ENCODE results near the gene CRIM1. TPM values are rescaled to one million over a fixed set of nuclear protein-coding genes. Genes with fewer than 3 reads are reported as not detected.

Gene CRIM1
- total and polyA plus RNA-seq, 5 experiments from 2014 or later, result 0.12 to 2.0 (median 0.88) TPM

DNA sequence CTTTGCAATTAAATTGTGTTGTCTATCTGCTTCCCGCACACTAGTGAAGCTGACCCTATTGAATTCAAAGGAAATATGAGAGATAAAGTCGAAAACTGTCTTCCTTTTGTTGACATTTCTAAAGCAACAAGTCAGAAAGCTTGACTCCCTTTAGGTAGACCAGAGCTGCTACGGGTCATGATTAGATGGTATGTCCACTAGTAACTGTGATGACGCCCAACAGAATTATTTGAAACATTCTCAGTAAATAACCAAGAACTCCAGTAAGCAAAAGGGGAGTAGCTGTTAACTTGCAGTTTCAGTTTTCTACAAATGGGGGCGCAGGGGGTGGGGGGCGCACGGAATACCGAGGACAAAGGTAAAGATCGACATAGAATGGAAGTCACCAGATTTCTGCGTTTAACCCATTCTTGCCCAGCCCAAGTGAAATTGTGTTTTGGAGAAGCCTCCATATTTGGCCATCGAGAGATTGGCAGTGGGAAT, 56.4 kb downstream of the CRIM1 start:
- Mint-ChIP-seq H3K27me3 (no peaks in the 10 kb centered on the region), H3K4me3 (no peak overlapping the region), H3K9me3 (no peaks in the 10 kb centered on the region), H3K4me1 (no peaks in the 10 kb centered on the region), H3K27ac (no peak overlapping the region), H3K36me3 (no peaks in the 10 kb centered on the region)
- DNase-seq (no peak), ATAC-seq (no peak)
- POLR2A ChIA-PET, result no interaction called here

DNA sequence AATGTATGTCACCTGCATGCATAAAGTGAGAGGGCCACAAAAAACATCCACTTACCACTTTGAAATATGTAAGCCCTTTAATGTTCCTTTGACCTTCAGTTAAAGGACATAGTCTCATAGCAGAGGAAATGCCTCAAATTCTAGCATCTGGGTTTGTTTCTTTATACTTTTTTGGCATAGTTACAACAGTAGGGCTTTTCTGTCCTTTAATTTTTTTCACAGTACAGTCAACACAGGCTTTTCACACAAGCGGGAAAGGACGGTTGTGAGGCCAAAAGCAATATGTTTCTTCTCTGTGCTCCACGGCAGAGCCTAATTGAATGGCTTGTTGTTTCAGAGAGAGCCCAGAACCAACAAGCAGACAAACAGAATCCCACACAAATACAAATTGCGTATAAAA, 57.6 kb downstream of the CRIM1 start:
- H3K27me3 Mint-ChIP-seq, result peaks cover 0 to 2% (median 0%) of the 10 kb centered on the region in 5 donors
- POLR2A ChIA-PET, result no interaction called here
- no peaks in the 10 kb centered on the region for H3K4me1 Mint-ChIP-seq
- H3K9me3 Mint-ChIP-seq, result no peaks in the 10 kb centered on the region
- DNase-seq (no peak), ATAC-seq (no peak)
- no peak overlapping the region for H3K4me3 Mint-ChIP-seq
- no peak overlapping the region for H3K27ac Mint-ChIP-seq
- no peaks in the 10 kb centered on the region for H3K36me3 Mint-ChIP-seq

DNA sequence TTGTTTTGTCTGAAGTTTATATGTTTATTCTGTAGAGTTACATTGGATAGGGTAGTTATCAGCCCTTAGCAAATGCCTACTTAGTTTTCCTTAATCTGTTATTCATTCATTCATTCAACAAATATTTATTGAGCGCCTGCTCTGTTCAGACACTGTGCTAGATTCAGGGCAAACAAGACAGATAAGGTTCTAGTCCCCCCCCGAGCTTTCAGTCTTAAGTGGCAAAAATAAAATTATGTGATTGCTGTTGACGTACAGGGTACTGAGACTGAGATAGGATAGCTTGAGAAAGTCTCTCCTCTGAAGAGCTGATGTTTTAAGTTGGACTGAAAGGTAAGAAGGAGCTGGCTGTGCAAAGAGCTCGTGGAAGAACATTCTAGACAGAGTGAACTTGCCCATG, 58.7 kb downstream of the CRIM1 start:
- ATAC-seq, result no peak
- Mint-ChIP-seq H3K36me3 (no peaks in the 10 kb centered on the region), H3K27ac (no peak overlapping the region), H3K4me1 (no peaks in the 10 kb centered on the region), H3K27me3 (peaks cover 0 to 2% (median 0%) of the 10 kb centered on the region in 5 donors), H3K4me3 (no peak overlapping the region), H3K9me3 (no peaks in the 10 kb centered on the region)
- POLR2A ChIA-PET, result no interaction called here
- no peak for DNase-seq

DNA sequence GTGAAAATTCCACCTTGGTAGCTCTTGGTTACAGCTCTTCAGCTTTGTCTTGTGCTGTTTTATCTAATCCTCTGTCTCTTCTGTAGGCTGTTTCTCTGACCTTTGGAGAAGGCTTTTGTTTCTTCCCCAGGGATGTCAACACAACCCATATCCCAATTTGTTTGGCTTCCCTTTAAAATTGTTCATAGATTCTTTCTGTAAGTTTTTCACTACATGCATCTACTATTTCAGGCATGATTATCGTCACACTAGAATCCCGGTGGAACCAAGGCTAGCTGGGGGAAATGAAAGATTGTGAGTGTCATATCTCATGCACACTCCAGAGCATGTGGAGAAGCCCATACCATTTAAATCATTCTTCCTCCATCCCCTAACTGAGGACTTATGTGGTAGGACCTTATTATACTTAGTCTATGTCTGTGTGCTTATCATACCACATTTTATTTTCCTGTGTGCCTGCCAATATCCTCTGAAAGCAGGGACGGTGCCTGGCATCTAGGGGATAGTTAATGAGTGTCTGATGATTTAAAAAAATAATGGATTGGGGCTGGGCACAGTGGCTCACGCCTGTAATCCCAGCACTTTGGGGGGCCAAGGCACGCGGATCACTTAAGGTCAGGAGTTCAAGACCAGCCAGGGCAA, 59.9 kb downstream of the CRIM1 start:
- no peak overlapping the region for H3K27ac Mint-ChIP-seq

DNA sequence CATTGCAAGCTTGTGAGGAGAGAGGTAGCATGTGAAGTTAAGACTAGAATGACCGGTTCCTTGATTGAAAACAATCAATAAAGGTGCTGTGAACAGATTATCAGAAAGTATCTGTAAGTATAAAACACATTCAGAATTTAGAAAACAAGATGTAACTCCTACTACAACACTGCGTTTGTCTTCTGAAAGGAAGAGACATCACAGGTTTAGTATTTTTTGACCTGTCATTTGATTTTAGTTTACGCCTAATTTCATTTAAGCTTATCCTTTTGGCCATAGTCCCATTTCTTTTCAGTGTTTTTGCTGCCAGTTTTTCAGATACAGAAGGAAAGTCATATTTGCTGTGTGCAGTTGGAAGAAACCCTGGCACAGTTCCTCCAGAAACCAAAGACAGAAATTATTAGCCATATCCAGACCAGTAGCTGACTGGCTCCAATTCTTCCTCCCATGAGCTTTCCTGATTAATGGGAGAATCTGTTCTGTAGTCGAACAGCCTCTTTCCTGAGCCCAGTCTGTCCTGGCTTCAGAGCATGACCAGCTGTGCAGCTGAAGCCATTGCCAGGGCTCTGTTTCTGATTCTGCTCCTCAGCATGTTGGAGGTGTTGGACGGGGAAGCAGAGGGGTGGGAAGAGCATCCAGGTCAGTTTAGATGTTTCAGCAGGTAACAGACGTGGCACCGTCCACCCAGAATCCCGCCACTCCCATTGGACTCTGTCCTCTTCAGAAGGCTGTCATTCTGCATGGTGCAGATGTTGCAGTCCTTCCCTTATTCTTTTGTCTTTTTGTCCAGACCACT, 61.0 kb downstream of the CRIM1 start:
- no peak for ATAC-seq
- peaks cover 0 to 2% (median 0%) of the 10 kb centered on the region in 5 donors for H3K27me3 Mint-ChIP-seq
- no peaks in the 10 kb centered on the region for H3K4me1 Mint-ChIP-seq
- DNase-seq, result no peak
- no peak overlapping the region for H3K27ac Mint-ChIP-seq
- no peaks in the 10 kb centered on the region for H3K9me3 Mint-ChIP-seq
- no peaks in the 10 kb centered on the region for H3K36me3 Mint-ChIP-seq
- H3K4me3 Mint-ChIP-seq, result no peak overlapping the region
- POLR2A ChIA-PET, result no interaction called here

More for the DNA sequence above, 59.9 kb downstream of the CRIM1 start:
- Mint-ChIP-seq H3K9me3 (no peaks in the 10 kb centered on the region), H3K36me3 (no peaks in the 10 kb centered on the region), H3K27me3 (peaks cover 0 to 2% (median 0%) of the 10 kb centered on the region in 5 donors), H3K4me3 (no peak overlapping the region), H3K4me1 (no peaks in the 10 kb centered on the region)
- POLR2A ChIA-PET, result no interaction called here
- ATAC-seq, result no peak
- no peak for DNase-seq

DNA sequence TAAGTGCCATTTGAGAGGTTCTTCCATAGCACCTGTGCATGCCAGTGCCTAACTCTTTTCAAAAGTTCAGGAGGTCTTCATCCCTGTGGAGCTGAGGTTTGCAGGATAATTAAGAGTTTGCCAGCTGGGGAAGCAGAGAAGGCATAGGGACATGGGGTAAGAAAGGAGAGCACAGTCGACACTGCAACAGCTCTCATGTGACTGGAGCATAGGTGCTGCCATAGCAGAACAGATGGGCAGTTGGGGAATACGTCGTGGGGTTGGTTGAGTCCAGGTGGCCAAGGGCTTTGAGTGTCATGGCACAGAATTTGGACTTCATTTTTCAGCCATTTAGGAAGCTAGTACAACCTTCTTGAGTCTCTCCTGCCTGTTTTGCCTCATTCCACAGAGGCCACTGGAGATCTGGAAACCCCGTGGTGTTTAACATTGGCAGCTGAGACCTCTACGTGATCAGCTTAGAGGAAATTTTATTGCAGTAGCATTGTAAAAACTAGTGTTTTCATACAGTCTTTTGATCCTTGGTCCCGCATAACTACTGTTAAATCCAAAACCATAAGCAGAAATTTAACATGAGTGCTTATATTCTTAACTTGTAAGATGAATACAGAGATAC, 65.1 kb downstream of the CRIM1 start:
- no peak overlapping the region for H3K4me3 Mint-ChIP-seq
- H3K36me3 Mint-ChIP-seq, result no peaks in the 10 kb centered on the region
- DNase-seq (no peak), ATAC-seq (no peak)
- no peaks in the 10 kb centered on the region for H3K9me3 Mint-ChIP-seq
- no peak overlapping the region for H3K27ac Mint-ChIP-seq
- peaks cover 0 to 2% (median 0%) of the 10 kb centered on the region in 5 donors for H3K27me3 Mint-ChIP-seq
- POLR2A ChIA-PET, result no interaction called here
- H3K4me1 Mint-ChIP-seq, result no peaks in the 10 kb centered on the region

DNA sequence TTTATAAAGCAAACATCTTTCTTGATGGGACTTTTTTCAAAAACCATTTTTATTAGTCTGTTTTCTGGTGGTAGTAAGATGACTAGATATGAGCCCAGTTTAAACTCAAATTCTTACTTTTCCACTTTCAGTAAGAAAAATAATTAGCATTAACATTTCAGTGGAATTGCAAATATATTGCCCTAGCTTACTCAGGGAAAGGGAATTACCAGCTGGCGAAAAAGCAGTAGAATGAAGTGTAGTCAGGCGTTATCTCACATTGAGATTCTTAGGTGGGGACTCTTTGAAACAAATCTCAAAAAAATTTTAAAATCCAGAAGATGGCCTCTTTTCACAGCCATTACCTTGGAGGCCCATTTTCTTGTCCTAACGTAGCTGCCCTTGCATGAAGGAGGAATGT, 65.8 kb downstream of the CRIM1 start:
- Mint-ChIP-seq H3K27me3 (peaks cover 0 to 2% (median 0%) of the 10 kb centered on the region in 5 donors), H3K4me1 (no peaks in the 10 kb centered on the region), H3K36me3 (no peaks in the 10 kb centered on the region), H3K4me3 (no peak overlapping the region), H3K9me3 (no peaks in the 10 kb centered on the region), H3K27ac (no peak overlapping the region)
- POLR2A ChIA-PET, result no interaction called here
- ATAC-seq, result no peak
- no peak for DNase-seq

DNA sequence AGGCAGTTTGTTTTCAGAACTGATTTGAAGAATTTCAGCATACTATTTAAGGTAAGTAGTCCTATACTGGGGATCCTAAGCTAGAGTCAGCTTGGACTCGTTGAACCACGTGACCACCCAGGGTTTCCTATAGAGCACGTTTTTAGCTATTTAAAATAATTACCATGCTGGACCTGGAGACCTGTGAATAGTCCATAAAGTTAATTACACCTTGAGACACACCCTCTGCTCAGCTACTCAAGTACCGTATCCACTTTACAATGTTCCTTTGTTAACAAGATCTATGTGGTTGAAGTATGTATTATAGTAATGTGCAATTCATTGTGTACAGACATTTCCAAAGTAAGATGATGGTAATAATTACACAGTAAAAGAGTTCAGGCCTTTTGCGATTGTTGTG, 67.6 kb downstream of the CRIM1 start:
- DNase-seq (no peak), ATAC-seq (no peak)
- Mint-ChIP-seq H3K27me3 (no peaks in the 10 kb centered on the region), H3K27ac (no peak overlapping the region), H3K4me1 (no peaks in the 10 kb centered on the region), H3K9me3 (no peaks in the 10 kb centered on the region), H3K36me3 (no peaks in the 10 kb centered on the region), H3K4me3 (no peak overlapping the region)
- POLR2A ChIA-PET, result no interaction called here

DNA sequence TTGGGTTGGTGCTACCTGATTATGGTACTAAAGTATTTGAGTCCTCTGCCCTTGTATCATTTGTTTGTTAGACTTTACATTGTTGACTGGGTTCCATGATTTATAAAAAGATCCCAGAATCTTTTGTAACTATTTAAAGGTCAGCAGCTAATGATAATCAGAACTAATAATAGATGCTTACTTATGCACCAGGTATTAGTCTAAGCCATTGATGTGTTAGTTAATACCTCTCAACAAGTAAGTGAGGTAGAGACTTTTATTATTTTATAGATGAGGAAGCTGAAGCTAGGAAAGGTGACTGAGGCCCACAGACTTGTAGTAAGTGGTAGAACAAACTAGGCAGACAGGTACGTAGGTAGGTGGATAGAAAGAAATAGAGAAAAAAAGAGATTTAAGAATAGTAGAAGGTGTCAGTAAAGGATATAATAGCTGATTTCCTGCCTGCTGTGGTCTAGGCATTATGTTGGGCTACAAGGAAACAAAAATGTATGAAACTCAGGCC, 68.1 kb downstream of the CRIM1 start:
- POLR2A ChIA-PET, result no interaction called here

DNA sequence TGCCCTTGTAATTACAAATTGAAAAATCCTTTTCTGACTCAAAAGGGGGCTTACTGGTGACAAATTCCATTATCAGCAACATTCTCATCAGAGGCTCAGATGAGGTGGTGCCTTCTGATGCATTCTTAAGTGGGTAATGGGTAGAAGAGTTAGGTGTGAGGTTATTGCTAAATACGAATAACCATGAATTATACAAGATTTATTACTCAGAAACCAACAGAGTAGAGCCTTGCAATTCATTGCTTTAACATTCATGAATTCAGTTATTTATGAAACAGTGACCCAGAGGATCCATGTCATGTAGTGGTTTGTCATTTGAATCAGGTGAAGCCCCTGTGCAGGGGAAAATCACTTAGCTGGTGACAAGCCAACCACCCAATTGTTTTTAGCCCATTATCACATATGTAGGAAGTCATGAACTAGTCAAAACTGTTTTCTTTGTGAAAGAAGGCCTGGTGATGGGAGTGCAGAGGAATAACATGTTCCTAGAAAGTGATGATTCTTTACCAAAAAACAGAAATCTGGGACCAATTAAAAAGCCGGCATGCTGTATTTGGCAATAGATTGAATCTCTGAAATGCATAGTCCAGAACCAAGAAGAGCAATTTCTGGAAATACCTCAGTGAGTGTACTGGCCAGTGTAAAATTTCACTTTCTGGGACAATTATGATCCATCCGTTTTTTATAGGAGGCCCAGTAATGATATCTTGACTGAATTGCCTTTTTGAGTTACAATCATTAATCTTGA, 70.2 kb downstream of the CRIM1 start:
- no peaks in the 10 kb centered on the region for H3K36me3 Mint-ChIP-seq

More for the DNA sequence above, 68.1 kb downstream of the CRIM1 start:
- Mint-ChIP-seq H3K4me3 (no peak overlapping the region), H3K36me3 (no peaks in the 10 kb centered on the region), H3K27ac (no peak overlapping the region), H3K9me3 (no peaks in the 10 kb centered on the region), H3K27me3 (no peaks in the 10 kb centered on the region), H3K4me1 (no peaks in the 10 kb centered on the region)
- no peak for DNase-seq
- ATAC-seq, result no peak

DNA sequence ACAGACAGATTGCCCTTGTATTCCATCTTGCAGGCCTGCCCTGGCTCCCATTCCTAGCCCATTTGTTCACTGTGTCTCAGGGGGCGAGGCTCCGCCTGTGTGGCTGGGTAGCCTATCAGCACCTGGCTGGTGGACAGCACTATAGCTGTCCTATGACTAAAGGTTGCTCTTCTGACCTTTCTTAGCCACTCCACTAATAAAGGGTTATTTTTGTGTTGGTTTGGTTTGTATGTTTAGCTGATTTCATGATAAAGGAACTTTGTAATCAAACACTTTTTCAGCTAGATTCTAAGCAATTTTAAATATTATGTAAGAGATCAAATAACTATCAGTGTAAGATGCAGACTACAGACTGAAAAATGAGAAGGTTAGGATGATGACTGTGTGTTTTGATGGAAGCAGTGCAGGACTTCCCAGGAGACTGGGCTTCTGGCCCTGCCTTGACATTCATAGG, 72.2 kb downstream of the CRIM1 start:
- no peak for DNase-seq
- Mint-ChIP-seq H3K4me3 (no peak overlapping the region), H3K4me1 (no peaks in the 10 kb centered on the region), H3K9me3 (no peaks in the 10 kb centered on the region), H3K27me3 (no peaks in the 10 kb centered on the region), H3K36me3 (no peaks in the 10 kb centered on the region), H3K27ac (no peak overlapping the region)
- ATAC-seq, result no peak
- POLR2A ChIA-PET, result no interaction called here

More for the DNA sequence above, 70.2 kb downstream of the CRIM1 start:
- Mint-ChIP-seq H3K27ac (no peak overlapping the region), H3K27me3 (no peaks in the 10 kb centered on the region), H3K4me1 (no peaks in the 10 kb centered on the region), H3K4me3 (no peak overlapping the region), H3K9me3 (no peaks in the 10 kb centered on the region)
- no peak for DNase-seq
- no peak for ATAC-seq
- POLR2A ChIA-PET, result no interaction called here

DNA sequence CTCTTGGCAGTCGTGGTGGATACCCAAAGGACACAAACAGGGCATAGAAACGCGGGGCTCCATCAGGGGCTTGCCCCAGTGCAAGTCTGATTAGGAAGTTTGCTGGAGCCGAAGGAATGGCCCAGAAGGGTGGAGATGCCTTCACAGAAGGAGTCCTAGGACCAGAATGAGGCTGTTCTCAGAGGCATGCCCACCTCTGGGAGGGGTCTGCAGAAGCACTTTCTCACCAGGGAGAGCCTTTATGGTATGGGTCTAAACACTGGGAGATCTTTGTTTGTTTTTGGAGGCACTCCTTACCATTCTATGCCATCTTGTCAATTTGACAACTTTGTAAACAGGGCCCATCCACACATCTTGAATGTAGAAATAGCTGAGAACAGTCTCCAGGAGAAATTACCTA, 75.0 kb downstream of the CRIM1 start:
- Mint-ChIP-seq H3K27me3 (no peaks in the 10 kb centered on the region), H3K4me3 (no peak overlapping the region), H3K36me3 (no peaks in the 10 kb centered on the region), H3K27ac (no peak overlapping the region), H3K9me3 (no peaks in the 10 kb centered on the region), H3K4me1 (no peaks in the 10 kb centered on the region)
- no peak for DNase-seq
- no peak for ATAC-seq
- POLR2A ChIA-PET, result no interaction called here

DNA sequence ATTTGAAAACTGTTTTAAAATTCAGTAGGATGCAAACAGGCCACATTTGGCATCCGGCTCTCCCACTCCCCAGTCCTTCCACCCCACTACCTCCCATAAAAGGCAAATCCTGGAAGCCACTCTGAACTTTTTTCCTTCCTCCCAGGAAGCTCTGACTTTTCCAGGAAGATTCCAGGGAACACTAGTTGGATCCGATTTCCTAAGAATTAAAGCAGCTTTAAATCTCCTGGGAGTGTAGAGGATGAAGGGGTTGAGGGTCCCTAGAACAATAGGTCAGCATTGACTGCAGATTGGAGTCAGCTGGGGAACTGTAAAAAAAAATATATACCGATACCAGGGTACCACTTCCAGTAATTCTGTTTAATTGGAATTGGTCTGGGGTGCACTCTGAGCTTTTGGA, 76.9 kb downstream of the CRIM1 start:
- Mint-ChIP-seq H3K27ac (no peak overlapping the region), H3K27me3 (no peaks in the 10 kb centered on the region), H3K4me1 (no peaks in the 10 kb centered on the region), H3K9me3 (no peaks in the 10 kb centered on the region), H3K4me3 (no peak overlapping the region), H3K36me3 (no peaks in the 10 kb centered on the region)
- POLR2A ChIA-PET, result no interaction called here
- DNase-seq (no peak), ATAC-seq (no peak)

All from naive thymus-derived CD8-positive, alpha-beta T cell (primary cell).